IPS-11a (cell line): Measurements from ENCODE around the gene FNDC11.

Source experiments
- H3K4me3 ChIP-seq: one replicate; pipeline ENCODE4 v1.5.1; 2013; ENCODE audit warnings: low read depth, low read length, control low read depth

FNDC11 gene

DNA sequence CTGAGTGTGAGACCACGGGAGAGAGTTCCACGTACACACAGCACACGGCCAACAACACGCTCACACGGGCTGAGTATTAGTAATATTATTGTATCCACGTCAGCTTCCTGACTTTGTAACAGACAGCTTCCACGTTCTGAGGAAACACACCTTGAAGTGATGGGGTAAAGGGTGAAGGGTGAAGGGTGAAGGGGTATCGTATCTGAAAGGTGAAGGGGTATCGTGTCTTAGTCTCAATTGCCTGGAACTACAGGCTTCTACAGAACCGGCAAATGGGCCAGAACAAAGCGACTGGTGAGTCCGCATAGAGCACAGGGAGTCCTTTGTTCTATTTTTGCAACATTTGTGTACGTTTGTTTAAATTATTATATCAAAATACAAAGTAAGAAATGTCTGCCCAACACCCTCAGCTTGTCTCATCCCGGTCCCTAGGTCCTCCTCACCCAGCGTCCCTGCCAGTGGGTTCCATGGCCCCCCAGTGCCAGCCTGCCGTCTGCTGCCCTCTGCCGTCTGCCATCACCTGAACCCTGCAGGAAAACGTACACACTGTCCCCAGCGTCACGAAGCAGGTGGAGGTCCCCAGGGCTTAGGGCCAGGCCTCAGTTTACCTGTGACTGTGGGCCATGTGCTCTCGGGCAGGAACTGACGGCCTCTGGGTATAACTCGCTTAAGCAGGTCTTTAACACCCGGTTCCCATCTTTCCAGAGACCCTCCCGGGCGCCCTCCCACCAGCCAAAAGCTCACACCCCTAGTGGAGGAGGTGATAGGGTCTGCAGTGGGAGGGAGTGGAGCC is 24.5 kb downstream of the FNDC11 start:
- no peak overlapping the region for H3K4me3 ChIP-seq

DNA sequence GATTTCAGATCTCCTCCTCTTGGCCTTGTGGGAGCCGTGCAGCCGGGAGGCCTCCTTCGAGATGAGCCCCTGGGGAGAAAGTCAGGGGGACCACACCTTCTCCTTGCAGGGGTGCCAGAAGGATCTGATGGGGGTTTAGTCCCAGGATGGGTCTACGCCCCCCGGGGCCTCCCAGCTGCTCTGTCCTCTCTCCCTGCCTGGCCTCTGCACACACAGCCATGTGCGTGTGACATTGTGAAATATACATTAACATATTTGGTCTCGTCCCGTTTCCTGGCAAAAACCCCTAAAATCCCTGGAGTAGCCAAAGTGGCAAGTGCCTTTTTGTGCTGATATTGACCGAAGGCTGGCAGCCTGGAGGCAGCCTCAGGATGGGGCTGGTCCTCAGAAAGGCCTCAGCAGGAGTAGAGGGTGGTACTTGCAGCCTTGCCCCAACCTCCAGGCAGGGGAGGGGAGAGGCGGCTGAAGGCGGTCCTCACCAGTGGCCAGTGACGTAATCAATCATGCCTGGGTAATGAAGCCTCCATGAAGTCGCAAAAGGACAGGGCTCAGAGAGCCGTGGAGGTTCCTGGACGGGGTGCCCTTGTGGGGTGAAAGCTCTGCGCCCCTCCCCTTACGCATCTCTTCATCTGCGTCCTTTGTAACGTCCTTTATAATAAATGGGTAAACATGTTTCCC is 25.2 kb downstream of the FNDC11 start:
- no peak overlapping the region for H3K4me3 ChIP-seq

DNA sequence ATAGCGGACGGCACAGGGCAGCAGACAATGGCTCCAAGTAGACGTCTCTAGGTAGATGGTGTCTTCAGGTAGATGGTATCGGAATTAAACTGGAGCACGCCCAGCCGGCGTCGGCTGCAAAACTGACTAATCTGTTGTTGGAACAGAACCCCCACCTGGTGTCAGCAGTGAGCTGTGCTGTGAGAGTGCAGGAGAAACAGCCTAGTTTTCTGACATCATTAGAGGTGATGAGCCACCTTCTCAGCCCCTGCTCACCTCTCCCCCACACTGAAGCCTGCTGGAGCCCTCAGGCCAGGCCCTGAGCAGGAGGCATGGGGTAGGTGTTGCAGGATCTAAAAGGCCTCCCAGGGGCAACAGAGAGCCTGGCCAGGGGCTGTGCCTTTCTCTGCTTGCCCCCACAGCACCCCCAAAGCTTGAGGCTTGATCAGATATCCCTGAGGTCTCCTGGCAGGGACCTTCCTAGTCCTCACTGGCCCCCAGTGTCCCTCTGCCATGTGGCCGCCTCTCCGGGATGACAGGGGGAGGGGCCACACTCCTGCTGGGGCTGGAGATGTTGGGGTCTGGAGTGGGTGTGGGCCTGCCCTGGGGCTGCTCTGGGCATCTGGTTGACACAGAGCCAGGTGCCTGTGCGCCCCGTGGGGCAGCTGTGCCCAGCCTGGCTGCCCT is 27.0 kb downstream of the FNDC11 start:
- H3K4me3 ChIP-seq: no peak overlapping the region

DNA sequence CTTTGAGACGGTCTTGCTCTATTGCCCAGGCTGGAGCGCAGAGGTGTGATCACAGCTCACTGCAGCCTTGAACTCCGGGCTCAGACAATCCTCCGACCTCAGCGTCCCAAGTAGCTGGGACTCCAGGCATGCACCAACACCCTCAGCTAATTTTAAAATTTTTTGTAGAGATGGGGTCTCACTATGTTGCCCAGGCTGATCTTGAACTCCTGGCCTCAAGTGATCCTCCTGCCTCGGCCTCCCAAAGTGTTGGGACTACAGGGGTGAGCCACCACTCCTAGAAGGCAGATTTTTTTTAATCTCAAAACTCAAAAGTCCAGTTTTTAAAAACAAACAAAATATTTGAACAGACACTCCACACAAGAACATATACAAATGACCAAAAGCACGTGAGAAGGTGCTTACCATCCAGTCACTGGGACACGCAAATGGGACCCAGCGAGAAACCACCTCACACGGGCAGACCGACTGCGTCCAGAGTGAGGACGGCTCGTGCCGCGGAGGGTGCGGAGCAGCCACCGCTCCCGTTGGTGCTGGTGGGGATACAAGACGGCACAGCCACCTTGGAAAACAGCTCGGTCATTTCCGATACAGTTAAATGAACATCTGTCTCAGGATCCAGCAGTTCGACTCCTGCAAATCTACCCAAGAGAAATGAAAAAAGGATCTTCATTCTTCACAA is 28.6 kb downstream of the FNDC11 start:
- H3K4me3 ChIP-seq: no peak overlapping the region

DNA sequence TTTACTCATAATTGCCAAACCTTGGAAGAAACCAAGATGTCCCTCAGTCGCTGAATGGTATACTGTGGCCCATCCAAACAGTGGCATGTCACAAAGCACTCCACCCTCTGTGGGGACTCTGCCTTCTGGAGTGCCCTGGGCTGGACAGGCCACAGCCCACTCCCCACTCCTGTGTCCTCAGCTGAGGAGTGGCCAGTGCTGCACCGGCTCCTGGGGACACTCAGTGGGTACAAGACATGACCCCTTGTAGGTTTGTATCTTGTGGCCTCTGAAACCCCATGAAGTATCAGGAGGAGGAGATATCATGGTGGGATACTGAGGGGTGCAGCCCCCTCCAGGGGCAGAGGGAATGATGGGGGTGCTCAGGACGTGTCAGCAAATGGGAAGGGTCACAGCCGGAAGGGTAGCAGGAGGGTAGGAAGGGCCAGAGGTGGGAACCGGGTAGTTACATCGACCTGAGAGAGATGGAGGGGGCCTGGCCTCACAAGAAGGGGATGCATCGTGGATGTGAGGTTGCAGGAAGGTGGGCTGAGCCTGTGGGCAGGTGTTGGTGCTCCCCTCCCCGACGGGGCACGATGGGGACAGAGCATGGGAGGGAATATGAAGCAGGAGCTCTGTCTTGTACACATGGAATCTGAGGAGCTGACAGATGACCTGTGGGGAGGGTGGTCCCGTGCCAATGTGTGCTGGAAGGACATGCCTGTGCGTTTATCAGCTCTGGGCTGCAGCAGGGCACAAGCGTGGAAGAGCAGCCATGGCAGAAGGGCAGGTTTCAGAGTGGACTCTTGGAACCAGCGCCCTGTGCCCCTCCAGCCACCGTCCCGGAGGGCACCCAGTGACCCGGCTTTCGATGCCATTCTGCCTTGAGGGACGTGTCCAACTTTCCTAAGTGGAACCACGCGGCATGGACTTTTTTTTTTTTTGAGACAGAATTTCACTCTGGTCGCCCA is 31.9 kb downstream of the FNDC11 start:
- H3K4me3 ChIP-seq: no peak overlapping the region

DNA sequence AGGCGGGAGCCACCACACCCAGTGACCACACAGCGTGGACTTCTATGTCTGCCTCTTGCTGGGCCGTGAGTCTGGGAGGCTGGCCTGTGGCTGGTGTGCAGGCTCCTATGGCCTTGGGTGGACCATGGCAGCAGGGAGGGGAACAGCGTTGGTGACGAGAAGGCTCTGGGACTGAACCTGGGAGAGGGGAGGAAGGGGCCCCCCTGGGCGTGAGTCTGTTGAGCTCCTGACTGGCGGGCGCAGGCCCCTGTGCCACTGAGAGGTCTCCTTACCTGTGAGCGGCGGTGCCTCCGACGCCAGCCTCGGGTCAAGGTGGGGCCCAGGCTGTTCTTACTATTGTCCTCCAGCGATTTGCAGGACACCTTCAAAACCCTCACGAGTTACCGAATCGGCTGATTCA is 32.8 kb downstream of the FNDC11 start:
- H3K4me3 ChIP-seq: no peak overlapping the region

DNA sequence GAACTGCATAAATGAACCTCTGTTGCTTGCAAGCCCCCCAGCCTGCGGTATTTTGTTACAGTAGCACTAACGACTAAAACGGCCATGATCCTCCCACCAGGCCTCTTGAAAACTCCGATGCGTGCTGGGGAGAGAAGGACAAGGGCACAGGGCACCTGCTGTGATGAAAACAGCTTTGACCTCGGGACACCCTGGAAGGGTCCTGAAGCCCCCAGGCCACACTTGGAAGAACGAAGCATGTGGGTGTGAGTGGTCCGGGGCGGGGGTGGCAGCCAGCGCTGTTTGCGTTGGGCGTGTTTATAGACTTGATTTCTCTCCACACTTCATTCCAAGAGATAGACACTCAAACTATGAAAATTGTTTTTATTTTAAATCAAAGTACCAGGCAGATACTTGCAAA is 33.3 kb downstream of the FNDC11 start:
- H3K4me3 ChIP-seq: no peak overlapping the region

DNA sequence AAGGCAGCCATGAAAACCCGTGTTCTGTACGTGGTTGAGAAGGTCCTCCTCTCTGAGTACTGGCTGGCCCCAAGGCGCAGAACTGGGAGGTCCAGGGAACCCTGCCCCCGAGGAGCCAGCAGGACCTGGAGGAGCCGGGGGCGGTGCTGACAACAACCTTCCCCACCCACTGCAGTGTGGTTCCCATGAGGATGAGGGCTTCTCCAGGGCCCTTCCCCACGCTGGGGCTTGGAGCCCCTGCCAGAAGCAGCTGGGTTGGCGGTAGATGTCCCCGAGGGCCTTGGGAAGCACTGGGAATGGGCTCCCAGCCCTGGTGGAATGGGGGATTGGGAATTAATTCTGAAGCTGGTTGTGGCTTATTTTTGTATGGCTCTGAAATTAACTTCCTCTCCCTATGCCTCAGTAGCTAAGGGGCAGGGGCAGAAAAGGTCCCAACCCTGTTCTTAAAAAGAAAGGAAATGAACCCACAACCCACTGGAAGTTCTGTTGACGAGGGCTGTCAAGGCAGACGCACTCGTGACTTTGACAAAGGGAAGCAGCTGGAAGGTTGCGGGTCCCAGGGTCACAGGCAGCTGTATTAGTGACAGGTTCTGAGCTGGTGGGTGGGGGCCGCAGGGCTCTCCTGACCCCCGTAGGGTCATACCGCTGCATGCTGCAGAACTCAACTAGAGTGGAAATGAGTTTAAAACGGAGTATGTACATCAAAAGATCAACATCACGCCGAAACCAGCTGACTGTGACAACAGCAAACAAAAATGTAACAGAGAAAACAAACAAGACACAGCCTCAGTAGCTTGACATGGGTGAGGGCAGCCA is 34.0 kb downstream of the FNDC11 start:
- no peak overlapping the region for H3K4me3 ChIP-seq

DNA sequence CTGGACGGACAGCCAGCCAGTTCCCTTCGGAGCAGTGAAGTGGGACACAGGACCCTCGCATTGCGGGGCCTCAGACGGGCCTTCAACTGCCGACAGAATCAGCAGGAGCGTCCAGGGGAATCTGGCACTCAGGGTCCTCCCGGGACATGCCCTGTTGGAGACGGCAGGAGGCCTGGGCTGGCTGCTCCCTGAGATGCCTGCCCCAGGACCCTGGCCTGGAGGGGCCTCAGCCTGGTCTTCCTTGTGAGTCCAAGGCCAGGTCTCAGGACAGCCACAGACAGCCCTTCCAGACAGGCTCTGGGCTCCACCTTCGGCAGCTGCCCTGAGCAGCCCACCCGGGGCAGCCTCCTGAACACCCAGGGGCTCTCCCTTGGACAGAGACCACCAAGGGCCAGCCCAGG is 34.7 kb downstream of the FNDC11 start:
- no peak overlapping the region for H3K4me3 ChIP-seq

DNA sequence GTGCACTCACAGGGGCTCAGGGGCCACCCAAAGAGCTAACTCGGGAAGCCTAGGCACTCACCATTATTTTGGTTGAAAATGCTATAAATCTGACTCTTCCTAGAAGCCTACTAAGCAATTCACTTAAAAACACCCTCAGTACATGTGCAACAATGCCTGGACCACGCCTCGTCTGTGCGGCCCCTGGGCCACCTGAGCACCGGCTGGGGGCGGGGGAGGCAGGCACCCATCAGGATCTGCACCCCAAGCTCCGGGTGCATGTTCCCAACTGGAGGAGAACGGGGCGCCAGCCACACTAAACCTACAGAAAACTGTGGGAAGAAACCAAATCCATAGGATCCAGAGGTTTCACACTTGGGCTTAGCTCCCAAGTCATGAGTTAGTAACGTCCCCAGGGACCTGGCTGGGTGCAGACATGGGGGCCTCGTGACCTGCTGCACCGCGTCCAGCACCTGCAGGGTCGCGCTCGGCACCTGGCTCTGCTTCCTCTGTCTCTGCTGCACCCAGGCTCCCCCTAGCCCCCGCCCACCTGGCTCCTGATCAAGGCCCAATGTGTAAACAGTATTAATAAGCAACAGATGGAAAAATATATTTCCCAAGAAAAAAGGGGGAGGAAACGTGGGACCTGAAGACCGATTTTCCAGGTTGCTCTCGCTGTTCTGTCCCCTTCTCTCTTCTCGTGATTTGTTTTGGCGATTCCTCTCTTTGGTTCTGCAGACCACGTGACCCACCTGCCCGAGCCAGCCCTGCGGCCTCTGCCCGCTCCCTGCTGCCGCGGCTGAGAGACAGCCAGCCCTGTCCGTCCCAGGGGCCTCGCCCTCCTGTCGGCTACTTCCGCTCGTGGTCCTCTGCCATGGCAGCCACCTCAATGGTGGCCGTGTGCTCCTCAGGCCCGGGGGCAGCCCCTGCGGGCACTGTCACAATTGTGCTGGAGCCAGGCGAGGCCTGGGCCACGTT is 35.6 kb downstream of the FNDC11 start:
- no peak overlapping the region for H3K4me3 ChIP-seq

DNA sequence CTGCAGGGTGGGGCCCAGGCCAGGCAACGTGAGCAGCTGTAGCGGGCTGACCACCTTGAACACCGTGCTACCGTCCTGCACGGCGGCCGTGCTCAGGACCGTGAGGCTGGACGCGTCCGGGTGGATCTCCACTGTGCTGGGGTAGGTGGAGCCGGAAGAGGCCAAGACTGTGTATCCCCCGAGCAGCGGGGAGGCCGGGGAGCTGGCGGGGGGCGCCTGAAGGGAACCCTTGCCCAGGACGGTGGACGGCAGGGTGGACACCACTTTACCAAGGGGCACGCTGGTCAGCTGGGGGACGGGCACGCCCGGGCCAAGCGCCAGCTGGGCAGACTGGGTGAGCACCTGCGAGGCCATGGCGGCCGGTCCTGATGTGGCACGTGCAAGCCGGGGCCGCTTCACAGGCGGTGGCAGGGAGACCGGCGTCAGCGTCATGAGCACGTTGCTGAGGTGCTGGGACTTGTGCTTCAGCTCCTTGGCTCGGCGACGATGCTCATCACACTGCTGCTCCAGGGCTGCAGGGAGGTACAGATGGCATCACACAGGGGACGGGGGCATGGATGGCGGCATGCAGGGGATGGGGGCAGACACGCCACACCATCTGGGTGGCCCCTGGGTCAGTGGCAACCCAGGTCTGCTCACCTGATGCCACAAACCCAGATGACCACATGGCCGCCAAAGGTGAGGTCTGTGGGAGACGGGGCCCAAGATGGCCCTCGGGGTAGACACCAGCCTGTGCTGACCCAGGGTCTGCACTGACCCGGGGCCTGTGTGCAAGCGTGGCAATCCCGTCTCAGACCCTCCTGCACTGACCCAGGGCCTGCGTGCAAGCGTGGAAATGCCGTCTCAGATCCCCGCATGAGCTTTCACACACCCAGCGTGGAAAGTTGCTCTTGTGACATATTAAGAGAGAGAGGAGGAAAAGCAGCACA is 36.5 kb downstream of the FNDC11 start:
- no peak overlapping the region for H3K4me3 ChIP-seq

DNA sequence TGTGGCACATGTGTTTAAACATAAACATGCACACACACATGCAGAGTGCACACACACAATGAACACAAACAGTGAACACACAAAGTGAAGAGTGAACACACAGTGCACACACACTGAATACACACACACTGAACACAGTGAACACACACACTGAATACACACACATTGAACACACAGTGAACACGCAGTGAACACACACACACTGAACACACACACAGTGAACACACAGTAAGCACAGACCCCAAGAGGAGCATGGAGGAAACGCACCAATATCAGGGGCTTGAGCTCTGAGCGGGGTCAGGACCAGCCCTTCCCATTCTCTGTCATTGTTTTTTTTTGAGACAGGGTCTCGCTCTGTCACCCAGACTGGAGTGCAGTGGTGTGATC is 37.2 kb downstream of the FNDC11 start:
- no peak overlapping the region for H3K4me3 ChIP-seq

DNA sequence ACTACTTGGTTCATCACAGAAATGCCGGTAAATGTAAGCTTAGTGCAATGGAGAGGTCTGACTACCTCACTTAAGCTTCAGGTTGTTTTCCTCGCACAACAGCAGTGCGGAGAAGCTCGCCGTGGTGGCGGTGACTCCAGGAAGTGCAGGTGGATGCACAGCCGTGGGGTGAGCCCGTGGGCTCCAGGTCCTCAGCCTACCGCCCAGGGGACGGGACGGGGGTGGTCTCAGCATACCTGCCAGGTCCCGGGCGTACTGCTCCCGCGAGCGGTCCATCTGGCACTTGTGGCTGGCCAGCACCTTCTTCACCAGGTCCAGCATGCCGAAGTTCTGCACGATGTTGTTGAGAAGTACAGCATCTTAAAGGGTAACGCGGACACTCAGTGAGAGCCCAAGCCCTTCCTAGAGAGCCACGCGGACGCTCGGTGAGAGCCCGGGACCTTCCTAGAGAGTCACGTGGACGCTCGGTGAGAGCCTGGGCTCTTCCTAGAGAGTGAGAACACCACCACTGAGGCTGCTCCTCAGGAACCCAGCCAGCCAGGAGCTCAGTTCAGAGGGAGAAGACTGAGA is 37.9 kb downstream of the FNDC11 start:
- no peak overlapping the region for H3K4me3 ChIP-seq

DNA sequence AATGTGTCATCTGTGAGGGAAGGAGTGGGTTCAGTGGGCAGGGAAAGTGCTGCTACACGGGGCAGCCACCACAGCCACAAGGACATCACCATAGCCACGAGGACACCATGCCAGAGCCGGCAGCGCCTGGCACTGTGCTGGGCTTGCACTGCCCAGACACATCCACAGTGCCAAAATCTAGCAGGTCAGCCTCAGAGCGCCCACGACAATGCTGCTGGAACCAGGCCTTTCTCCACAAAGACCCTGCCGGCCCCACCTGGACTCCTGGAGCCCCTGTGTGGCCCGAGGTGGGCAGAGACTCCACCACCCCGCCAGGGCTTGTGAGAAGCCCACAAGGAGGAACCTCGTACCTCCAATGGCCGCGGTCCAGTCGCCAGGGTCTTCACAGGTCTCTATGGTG is 38.7 kb downstream of the FNDC11 start:
- no peak overlapping the region for H3K4me3 ChIP-seq

DNA sequence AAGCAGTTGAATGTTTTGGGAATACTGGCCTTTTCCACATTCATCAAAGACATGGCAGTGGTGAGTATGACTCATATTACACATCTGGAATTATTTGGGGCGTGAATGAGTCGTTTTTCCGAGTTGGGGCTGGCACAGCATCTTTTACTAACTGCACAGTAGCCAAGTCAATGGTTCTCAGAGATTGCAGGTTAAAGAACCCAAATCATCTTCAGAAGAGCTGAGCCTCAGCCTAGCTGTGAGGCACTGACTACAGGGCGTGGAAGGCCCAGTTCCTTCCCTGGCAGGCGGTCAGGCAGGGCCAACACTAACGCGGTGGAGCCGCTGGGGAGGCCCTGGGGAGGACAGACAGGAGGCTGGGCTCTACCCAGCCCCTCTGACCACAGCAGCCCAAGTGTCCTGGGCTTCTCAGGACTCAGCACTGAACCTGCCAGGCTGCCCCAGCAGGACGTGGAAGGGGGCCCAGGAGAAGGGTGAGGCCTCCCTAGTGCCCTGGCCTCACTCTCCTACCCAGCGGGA is 40.1 kb downstream of the FNDC11 start:
- no peak overlapping the region for H3K4me3 ChIP-seq

DNA sequence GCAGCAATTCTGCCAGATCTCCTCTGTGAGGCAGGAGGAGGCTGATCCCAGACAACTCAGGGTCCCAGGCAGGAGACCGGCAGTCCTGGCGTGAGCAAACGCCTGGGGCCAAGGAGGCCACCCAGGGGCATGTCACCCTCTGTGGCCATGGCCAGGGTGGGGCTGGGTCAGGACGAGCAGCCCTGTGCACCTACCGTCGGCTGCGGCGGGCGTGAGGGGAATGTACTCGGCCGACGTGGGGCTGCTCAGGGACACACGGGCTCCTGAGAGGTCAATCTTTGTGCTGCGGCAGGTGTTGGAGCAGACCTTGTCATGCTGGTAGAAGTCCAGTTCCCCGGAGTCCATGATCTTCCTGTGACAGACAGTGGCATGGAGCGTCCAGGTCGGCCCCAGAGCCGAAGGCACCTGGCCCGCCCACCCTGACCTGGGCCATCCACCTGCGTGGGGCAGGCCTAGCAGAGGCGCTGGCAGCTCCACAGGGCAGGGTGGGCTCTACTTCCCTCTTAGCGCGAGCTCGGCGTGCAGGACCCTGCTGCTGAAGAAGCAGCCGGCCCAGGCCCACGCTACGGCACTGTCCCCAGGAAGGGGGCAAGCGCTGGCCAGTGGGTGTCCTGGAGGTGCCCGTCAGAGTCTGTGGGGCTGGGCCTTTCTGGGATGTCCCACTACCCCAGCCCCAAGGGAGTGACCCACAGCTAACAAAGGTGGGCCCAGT is 41.6 kb downstream of the FNDC11 start:
- H3K4me3 ChIP-seq: no peak overlapping the region
